ENCODE results near the gene ADO. TPM values are rescaled to one million over a fixed set of nuclear protein-coding genes. Genes with fewer than 3 reads are reported as not detected.

ADO gene
- total and polyA plus RNA-seq, 10 of the 15 experiments (the other 5 are each of a cell fraction or from before 2014, with no cell fraction given) = 4.3 to 44.6 (median 18.7) TPM

GRCh38 chr10:62818426-62819011 lies 14.0 kb downstream of the ADO start:
- FAIRE-seq = no peak
- H4K20me1 ChIP-seq (ENCODE audit: control insufficient read depth, insufficient read depth) = no peaks in the 10 kb centered on the region
- peaks cover 1 to 8% of the 10 kb centered on the region in 2 experiments; a peak in 3 of 4 replicates for H3K27me3 ChIP-seq (replicated peaks in 1 of 2; ENCODE audit: control insufficient read depth in 2 of 2, insufficient read depth in 2 of 2, low read length in 1 of 2)
- H3K4me1 ChIP-seq (ENCODE audit: control insufficient read depth, insufficient read depth, low read length) = peaks cover 15% of the 10 kb centered on the region
- H3K27ac ChIP-seq (ENCODE audit: control insufficient read depth, insufficient read depth) = no peak overlapping the region
- peak overlapping the region; percentile 100 for H3K4me2 ChIP-seq (ENCODE audit: control insufficient read depth, insufficient read depth)
- ChIA-PET POLR2A (interaction anchor here (0.6 to 6.5 kb wide), 7 partner anchors 13 to 266 kb away, joined by 3 to 46 read pairs (median 4); partner anchors contain the start of gene ADO), RAD21 (ENCODE audit: unreplicated experiment) (interaction anchor here (0.7 to 6.5 kb wide), 49 partner anchors 12 to 902 kb away, joined by 3 to 132 read pairs (median 5); partner anchors contain the start of gene ADO), CTCF (interaction anchor here (0.7 to 7.5 kb wide), 38 partner anchors 12 to 902 kb away, joined by 3 to 123 read pairs (median 5); no protein-coding TSS in a partner anchor), SMC1A (ENCODE audit: uncharacterized antibody, unreplicated experiment) (interaction anchor here (0.7 to 7.9 kb wide), 28 partner anchors 9 to 339 kb away, joined by 3 to 131 read pairs (median 6); partner anchors contain the start of gene ADO)
- H3K9me3 ChIP-seq (replicated peaks; ENCODE audit: control insufficient read depth, insufficient read depth, low read length) = no peaks in the 10 kb centered on the region; the same call in 2 of the 3 replicates
- H2AFZ ChIP-seq (ENCODE audit: control insufficient read depth, low read depth, low read length) = peak overlapping the region; percentile 37
- H3K9ac ChIP-seq (ENCODE audit: control insufficient read depth, insufficient read depth, low read length) = no peak overlapping the region; the same call in 1 of the 2 replicates
- intact Hi-C loops (cut with micrococcal nuclease; ENCODE audit: unreplicated experiment) = loop anchor here (1.0 to 5.0 kb wide), 5 partner anchors 137 to 381 kb away; no protein-coding TSS in a partner anchor
- 10% methylated on average over 43 of the region's 65 CpGs for WGBS (ENCODE audit: insufficient coverage, insufficient replicate concordance, low lambda C conversion rate, missing lambda C conversion rate)
- H3K4me3 ChIP-seq = peak overlapping the region; percentile 72; the same call in 1 of the 2 replicates
- H3K36me3 ChIP-seq (ENCODE audit: control insufficient read depth in 2 of 2, insufficient read depth in 2 of 2, low read length in 1 of 2) = no peaks in the 10 kb centered on the region
- no TSS peak for BruUV-seq (replicated peaks)
- no peak for DNase-seq (ENCODE audit: low read depth, low spot score)
- ATAC-seq = no peak
- in situ Hi-C loops (cut with MboI) = no loop called here
- H3K79me2 ChIP-seq (ENCODE audit: control insufficient read depth, insufficient read depth, low read length) = peaks cover 19% of the 10 kb centered on the region
- TF ChIP-seq SUZ12 (IDR thresholded peaks at IDR 0.05; ENCODE audit: unreplicated experiment) (no peak), ZBTB40 (IDR thresholded peaks at IDR 0.05; ENCODE audit: borderline replicate concordance) (no peak), HDAC6 (IDR thresholded peaks at IDR 0.05; ENCODE audit: unreplicated experiment) (peak; percentile 35), RB1 (IDR thresholded peaks at IDR 0.05; ENCODE audit: borderline replicate concordance) (peak; percentile 39; the same call in 1 of the 2 replicates), ZNF24 (IDR thresholded peaks at IDR 0.05) (0 out of 2 replicates have a peak, but pooled peaks have one; percentile 26), BHLHE40 (IDR thresholded peaks at IDR 0.05; ENCODE audit: borderline replicate concordance in 1 of 2, low read depth in 2 of 2, low read length in 1 of 2) (peak; percentile 25 to 81; a peak in 2 of 4 replicates), GATAD2B (conservative IDR thresholded peaks at IDR 0.05; ENCODE audit: low read depth) (peak; percentile 60; the same call in 1 of the 2 replicates), RAD21 (IDR thresholded peaks at IDR 0.05; ENCODE audit: insufficient read depth, low read depth, low read length) (peak; percentile 35; the same call in 1 of the 2 replicates), KAT2A (conservative IDR thresholded peaks at IDR 0.05; ENCODE audit: control insufficient read depth, low read depth, low read length) (no peak), NR2F1 (conservative IDR thresholded peaks at IDR 0.05) (peak; percentile 49; the same call in 1 of the 2 replicates), SUPT20H (IDR thresholded peaks at IDR 0.05; ENCODE audit: borderline replicate concordance, control insufficient read depth, low read depth, low read length) (no peak), POU2F2 (IDR thresholded peaks at IDR 0.05; ENCODE audit: borderline replicate concordance, low read depth, low read length) (peak; percentile 94; the same call in 2 of the 3 replicates)
- TF ChIP-seq, protein P1, sequence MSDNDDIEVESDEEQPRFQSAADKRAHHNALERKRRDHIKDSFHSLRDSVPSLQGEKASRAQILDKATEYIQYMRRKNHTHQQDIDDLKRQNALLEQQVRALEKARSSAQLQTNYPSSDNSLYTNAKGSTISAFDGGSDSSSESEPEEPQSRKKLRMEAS (IDR thresholded peaks at IDR 0.05; ENCODE audit: low read depth, low read length) = peak; percentile 82; the same call in 1 of the 2 replicates
- TF ChIP-seq, protein P2, sequence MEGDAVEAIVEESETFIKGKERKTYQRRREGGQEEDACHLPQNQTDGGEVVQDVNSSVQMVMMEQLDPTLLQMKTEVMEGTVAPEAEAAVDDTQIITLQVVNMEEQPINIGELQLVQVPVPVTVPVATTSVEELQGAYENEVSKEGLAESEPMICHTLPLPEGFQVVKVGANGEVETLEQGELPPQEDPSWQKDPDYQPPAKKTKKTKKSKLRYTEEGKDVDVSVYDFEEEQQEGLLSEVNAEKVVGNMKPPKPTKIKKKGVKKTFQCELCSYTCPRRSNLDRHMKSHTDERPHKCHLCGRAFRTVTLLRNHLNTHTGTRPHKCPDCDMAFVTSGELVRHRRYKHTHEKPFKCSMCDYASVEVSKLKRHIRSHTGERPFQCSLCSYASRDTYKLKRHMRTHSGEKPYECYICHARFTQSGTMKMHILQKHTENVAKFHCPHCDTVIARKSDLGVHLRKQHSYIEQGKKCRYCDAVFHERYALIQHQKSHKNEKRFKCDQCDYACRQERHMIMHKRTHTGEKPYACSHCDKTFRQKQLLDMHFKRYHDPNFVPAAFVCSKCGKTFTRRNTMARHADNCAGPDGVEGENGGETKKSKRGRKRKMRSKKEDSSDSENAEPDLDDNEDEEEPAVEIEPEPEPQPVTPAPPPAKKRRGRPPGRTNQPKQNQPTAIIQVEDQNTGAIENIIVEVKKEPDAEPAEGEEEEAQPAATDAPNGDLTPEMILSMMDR (IDR thresholded peaks at IDR 0.05 in 2 of 3, conservative IDR thresholded peaks at IDR 0.05 in 1 of 3; ENCODE audit: control insufficient read depth in 2 of 3, extremely low read depth in 1 of 3, insufficient read depth in 1 of 3, low read depth in 3 of 3, low read length in 3 of 3) = peak in 1 of 3 experiments; percentile 47; a peak in 2 of 6 replicates
